DOHH2 (cell line): ENCODE results near the gene MAN1B1.

Source experiments
- CTCF ChIP-seq: fragments of 200-600 bp; sonication (generic); IDR thresholded peaks from one replicate; pipeline ENCODE4 v1.5.1; 2014; ENCODE audit warnings: antibody characterized with exemption, mild to moderate bottlenecking, low read depth, low read length; ENCODE audit not compliant: poor library complexity, severe bottlenecking
- EZH2phosphoT487 ChIP-seq: fragments of 200-600 bp; sonication (generic); IDR thresholded peaks from 2 replicates; pipeline ENCODE4 v1.6.1; 2017; ENCODE audit warnings: borderline replicate concordance, mild to moderate bottlenecking, antibody characterized with exemption, low read length, moderate library complexity, mixed read lengths

DNA sequence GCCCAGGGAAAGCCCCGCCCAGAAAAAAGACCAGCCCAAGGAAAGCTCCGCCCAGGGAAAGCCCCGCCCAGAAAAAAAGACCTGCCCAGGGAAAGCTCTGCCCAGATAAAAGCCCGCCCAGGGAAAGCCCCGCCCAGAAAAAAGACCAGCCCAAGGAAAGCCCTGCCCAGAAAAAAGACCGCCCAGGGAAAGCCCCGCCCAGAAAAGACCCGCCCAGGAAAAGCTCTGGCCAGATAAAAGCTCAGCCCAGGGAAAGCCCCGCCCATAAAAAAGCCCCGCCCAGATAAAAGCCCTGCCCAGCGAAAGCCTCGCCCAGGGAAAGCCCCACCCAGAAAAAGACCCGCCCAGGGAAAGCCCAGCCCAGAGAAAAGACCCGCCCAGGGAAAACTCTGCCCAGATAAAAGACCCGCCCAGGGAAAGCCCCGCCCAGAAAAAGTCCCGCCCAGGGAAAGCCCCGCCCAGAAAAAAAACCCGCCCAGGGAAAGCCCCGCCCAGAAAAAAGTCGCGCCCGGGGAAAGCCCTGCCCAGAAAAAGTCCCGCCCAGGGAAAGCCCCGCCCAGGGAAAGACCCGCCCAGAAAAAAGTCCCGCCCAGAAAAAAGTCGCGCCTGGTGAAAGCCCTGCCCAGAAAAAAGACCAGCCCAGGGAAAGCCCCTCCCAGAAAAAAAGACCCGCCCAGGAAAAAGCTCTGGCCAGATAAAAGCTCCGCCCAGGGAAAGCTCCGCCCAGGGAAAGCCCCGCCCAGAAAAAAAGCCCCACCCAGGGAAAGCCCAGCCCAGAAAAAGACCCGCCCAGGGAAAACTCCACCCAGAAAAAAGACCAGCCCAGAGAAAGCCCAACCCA lies 64.1 kb downstream of the MAN1B1 start:
- TF ChIP-seq CTCF (no peak), EZH2phosphoT487 (no peak)
